ENCODE measurements around the gene MRPL32. TPM values are rescaled to one million over a fixed set of nuclear protein-coding genes. Genes with fewer than 3 reads are reported as not detected.

MRPL32 gene
- total RNA-seq, 5 donors from 2014 or later (not counting 1 experiment from before 2014, with no cell fraction given) = 37.0 to 46.6 (median 40.8) TPM

GRCh38 chr7:42980514-42980913, 48.3 kb downstream of the MRPL32 start:
- H3K4me1 Mint-ChIP-seq = no peaks in the 10 kb centered on the region
- peaks cover 9 to 34% of the 10 kb centered on the region in 2 donors for H3K27me3 Mint-ChIP-seq
- DNase-seq (no peak), ATAC-seq (replicated peaks in 1 of 4) (no peak)
- peaks cover 0 to 8% (median 5%) of the 10 kb centered on the region in 3 donors for H3K9me3 Mint-ChIP-seq
- no peaks in the 10 kb centered on the region for H3K36me3 Mint-ChIP-seq
- ChIA-PET POLR2A (no interaction called here), CTCF (no interaction called here)
- H3K9me3 ChIP-seq = no peaks in the 10 kb centered on the region
- no peaks in the 10 kb centered on the region for H3K36me3 ChIP-seq (ENCODE audit: control insufficient read depth in 2 of 2, extremely low read depth in 1 of 2, insufficient read depth in 1 of 2, low read length in 1 of 2)
- H3K4me1 ChIP-seq (ENCODE audit: control insufficient read depth in 1 of 2, extremely low read depth in 1 of 2, insufficient read depth in 2 of 2, low read length in 2 of 2) = no peaks in the 10 kb centered on the region
- no peak overlapping the region for H3K27ac Mint-ChIP-seq
- no peak overlapping the region for H3K4me3 ChIP-seq (ENCODE audit: control insufficient read depth in 1 of 2, extremely low read depth in 1 of 2, low read length in 1 of 2)
- H3K4me3 Mint-ChIP-seq = no peak overlapping the region
- whole genome bisulfite sequencing (ENCODE audit: insufficient coverage) = 56% methylated on average over 1 of the region's 3 CpGs
- no peak overlapping the region for H3K27ac ChIP-seq (ENCODE audit: low read length)
- no peaks in the 10 kb centered on the region for H3K27me3 ChIP-seq (replicated peaks in 1 of 2; ENCODE audit: control insufficient read depth in 2 of 2, extremely low read depth in 1 of 2, insufficient read depth in 2 of 2, low read length in 1 of 2)

DNA sequence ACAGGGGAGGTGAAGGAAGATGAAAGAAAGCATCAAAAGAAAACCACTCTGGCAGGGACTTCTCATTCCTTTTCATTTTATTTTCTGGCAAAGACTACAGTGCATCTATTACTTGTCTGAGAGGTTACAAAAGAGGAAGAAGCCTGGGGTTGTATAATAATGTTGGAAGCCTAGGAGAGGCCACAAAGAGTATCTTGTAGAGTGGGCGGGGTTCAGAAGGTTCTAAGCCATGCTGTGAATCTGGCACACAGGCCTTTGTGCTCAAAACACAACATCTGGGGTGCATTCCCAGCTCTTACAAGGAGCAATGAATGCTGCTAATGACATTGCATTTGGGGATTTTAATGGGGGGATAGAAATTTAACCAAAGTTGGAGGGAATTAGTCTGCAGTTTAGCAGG, 49.4 kb downstream of the MRPL32 start:
- Mint-ChIP-seq H3K9me3 (peaks cover 0 to 8% (median 5%) of the 10 kb centered on the region in 3 donors), H3K4me3 (no peak overlapping the region), H3K27me3 (peaks cover 14 to 28% of the 10 kb centered on the region in 2 donors), H3K4me1 (no peaks in the 10 kb centered on the region), H3K27ac (no peak overlapping the region), H3K36me3 (no peaks in the 10 kb centered on the region)
- WGBS (ENCODE audit: insufficient coverage) = 78% methylated on average over 1 of the region's 1 CpG
- no peaks in the 10 kb centered on the region for H3K4me1 ChIP-seq (ENCODE audit: control insufficient read depth in 1 of 2, extremely low read depth in 1 of 2, insufficient read depth in 2 of 2, low read length in 2 of 2)
- CTCF ChIA-PET = no interaction called here
- H3K27ac ChIP-seq (ENCODE audit: low read length) = no peak overlapping the region
- H3K27me3 ChIP-seq (replicated peaks in 1 of 2; ENCODE audit: control insufficient read depth in 2 of 2, extremely low read depth in 1 of 2, insufficient read depth in 2 of 2, low read length in 1 of 2) = peaks cover 0 to 2% of the 10 kb centered on the region in 2 experiments
- ATAC-seq (replicated peaks in 1 of 4) = no peak
- no peaks in the 10 kb centered on the region for H3K9me3 ChIP-seq
- DNase-seq = no peak
- POLR2A ChIA-PET = no interaction called here
- no peak overlapping the region for H3K4me3 ChIP-seq (ENCODE audit: control insufficient read depth in 1 of 2, extremely low read depth in 1 of 2, low read length in 1 of 2)
- H3K36me3 ChIP-seq (ENCODE audit: control insufficient read depth in 2 of 2, extremely low read depth in 1 of 2, insufficient read depth in 1 of 2, low read length in 1 of 2) = no peaks in the 10 kb centered on the region

DNA sequence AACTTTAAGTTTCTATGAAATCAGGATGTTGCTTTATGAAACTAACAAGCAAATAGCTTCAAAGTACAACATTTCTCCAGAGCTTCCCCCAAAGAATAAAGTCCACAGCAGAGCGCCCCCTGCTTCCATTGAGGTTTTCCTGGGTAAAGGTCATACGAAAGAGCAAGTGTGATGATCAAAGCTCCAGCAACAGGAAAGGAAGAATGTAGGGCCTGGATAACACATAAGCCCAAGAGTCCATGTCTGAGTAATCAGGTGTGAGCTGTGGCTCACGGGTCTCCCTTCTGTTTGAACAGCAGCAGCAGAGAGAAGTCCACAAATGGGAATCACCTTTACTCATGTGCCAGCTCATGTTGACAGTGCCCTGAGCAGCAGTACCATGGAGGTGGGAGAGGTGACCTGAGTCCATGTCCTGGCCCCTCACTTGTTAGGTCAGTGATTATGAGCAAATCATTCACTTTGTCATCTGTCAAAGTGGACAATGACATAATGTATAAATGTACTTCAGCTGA, 50.5 kb downstream of the MRPL32 start:
- no peak overlapping the region for H3K27ac Mint-ChIP-seq
- H3K4me1 Mint-ChIP-seq = no peaks in the 10 kb centered on the region
- Histone ChIP-seq H3K4me1 (ENCODE audit: control insufficient read depth in 1 of 2, extremely low read depth in 1 of 2, insufficient read depth in 2 of 2, low read length in 2 of 2) (no peaks in the 10 kb centered on the region), H3K27me3 (replicated peaks in 1 of 2; ENCODE audit: control insufficient read depth in 2 of 2, extremely low read depth in 1 of 2, insufficient read depth in 2 of 2, low read length in 1 of 2) (peaks cover 0 to 2% of the 10 kb centered on the region in 2 experiments), H3K9me3 (no peaks in the 10 kb centered on the region), H3K4me3 (ENCODE audit: control insufficient read depth in 1 of 2, extremely low read depth in 1 of 2, low read length in 1 of 2) (no peak overlapping the region), H3K36me3 (ENCODE audit: control insufficient read depth in 2 of 2, extremely low read depth in 1 of 2, insufficient read depth in 1 of 2, low read length in 1 of 2) (no peaks in the 10 kb centered on the region), H3K27ac (ENCODE audit: low read length) (no peak overlapping the region)
- H3K9me3 Mint-ChIP-seq = peaks cover 0 to 8% (median 5%) of the 10 kb centered on the region in 3 donors
- DNase-seq (no peak), ATAC-seq (replicated peaks in 1 of 4) (no peak)
- CTCF ChIA-PET = no interaction called here
- H3K4me3 Mint-ChIP-seq = no peak overlapping the region
- peaks cover 17 to 26% of the 10 kb centered on the region in 2 donors for H3K27me3 Mint-ChIP-seq
- POLR2A ChIA-PET = no interaction called here
- WGBS (ENCODE audit: insufficient coverage) = 85% methylated on average over 2 of the region's 3 CpGs
- H3K36me3 Mint-ChIP-seq = no peaks in the 10 kb centered on the region

DNA sequence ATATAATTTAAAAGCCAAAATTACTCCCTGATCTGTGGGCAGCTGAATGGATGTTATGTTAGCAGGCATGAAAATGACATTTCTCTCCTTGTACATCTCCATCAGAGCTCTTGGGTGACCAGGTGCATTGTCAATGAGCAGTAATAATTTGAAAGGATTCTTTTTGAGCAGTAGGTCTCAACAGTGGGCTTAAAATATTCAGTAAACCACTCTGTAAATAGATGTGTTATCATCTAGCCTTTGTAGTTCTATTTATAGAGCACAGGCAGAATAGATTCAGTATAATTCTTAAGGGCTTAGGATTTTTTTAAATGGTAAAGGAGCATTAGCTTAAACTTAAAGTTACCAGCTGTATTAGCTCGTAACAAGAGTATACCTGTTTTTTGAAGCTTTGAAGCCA, 52.0 kb downstream of the MRPL32 start:
- H3K36me3 ChIP-seq (ENCODE audit: control insufficient read depth in 2 of 2, extremely low read depth in 1 of 2, insufficient read depth in 1 of 2, low read length in 1 of 2) = no peaks in the 10 kb centered on the region
- ChIA-PET POLR2A (no interaction called here), CTCF (no interaction called here)
- no peak overlapping the region for H3K27ac Mint-ChIP-seq
- no peak for ATAC-seq (replicated peaks in 1 of 4)
- peaks cover 16 to 23% of the 10 kb centered on the region in 2 donors for H3K27me3 Mint-ChIP-seq
- H3K27ac ChIP-seq (ENCODE audit: low read length) = no peak overlapping the region
- no peak for DNase-seq
- no peak overlapping the region for H3K4me3 Mint-ChIP-seq
- H3K27me3 ChIP-seq (replicated peaks in 1 of 2; ENCODE audit: control insufficient read depth in 2 of 2, extremely low read depth in 1 of 2, insufficient read depth in 2 of 2, low read length in 1 of 2) = peaks cover 0 to 2% of the 10 kb centered on the region in 2 experiments
- no CpG with 5 or more reads among the region's 1 CpG for WGBS (ENCODE audit: insufficient coverage)
- no peaks in the 10 kb centered on the region for H3K9me3 ChIP-seq
- no peaks in the 10 kb centered on the region for H3K4me1 Mint-ChIP-seq
- no peaks in the 10 kb centered on the region for H3K4me1 ChIP-seq (ENCODE audit: control insufficient read depth in 1 of 2, extremely low read depth in 1 of 2, insufficient read depth in 2 of 2, low read length in 2 of 2)
- peaks cover 0 to 8% (median 5%) of the 10 kb centered on the region in 3 donors for H3K9me3 Mint-ChIP-seq
- no peak overlapping the region for H3K4me3 ChIP-seq (ENCODE audit: control insufficient read depth in 1 of 2, extremely low read depth in 1 of 2, low read length in 1 of 2)
- no peaks in the 10 kb centered on the region for H3K36me3 Mint-ChIP-seq

DNA sequence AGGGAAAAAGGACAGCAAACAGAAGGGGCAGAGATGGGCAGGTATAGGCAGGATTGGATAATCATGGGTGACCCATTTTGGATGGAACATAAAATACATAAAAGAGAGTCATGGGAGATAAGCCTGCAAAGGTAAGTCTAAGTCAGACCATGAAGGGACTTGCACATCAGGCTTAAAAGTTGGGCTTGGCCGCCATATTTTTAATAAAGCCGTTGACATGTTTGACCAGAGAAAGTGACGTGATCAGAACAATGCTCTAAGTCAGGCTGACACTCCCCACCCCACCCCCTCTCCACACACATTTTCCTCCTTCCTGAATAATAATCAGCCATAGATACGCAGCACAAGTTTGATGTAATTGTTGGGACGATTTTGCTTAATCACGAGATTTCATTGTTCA, 54.0 kb downstream of the MRPL32 start:
- H3K4me1 ChIP-seq (ENCODE audit: control insufficient read depth in 1 of 2, extremely low read depth in 1 of 2, insufficient read depth in 2 of 2, low read length in 2 of 2) = no peaks in the 10 kb centered on the region
- ChIA-PET POLR2A (no interaction called here), CTCF (no interaction called here)
- Mint-ChIP-seq H3K9me3 (peaks cover 0 to 8% (median 5%) of the 10 kb centered on the region in 3 donors), H3K4me1 (no peaks in the 10 kb centered on the region), H3K27ac (no peak overlapping the region), H3K36me3 (no peaks in the 10 kb centered on the region), H3K4me3 (no peak overlapping the region), H3K27me3 (peaks cover 14 to 23% of the 10 kb centered on the region in 2 donors)
- no peak overlapping the region for H3K4me3 ChIP-seq (ENCODE audit: control insufficient read depth in 1 of 2, extremely low read depth in 1 of 2, low read length in 1 of 2)
- ATAC-seq (replicated peaks in 1 of 4) (no peak), DNase-seq (no peak)
- H3K9me3 ChIP-seq = no peaks in the 10 kb centered on the region
- WGBS (ENCODE audit: insufficient coverage) = 67% methylated on average over 1 of the region's 6 CpGs
- H3K27ac ChIP-seq (ENCODE audit: low read length) = no peak overlapping the region
- no peaks in the 10 kb centered on the region for H3K36me3 ChIP-seq (ENCODE audit: control insufficient read depth in 2 of 2, extremely low read depth in 1 of 2, insufficient read depth in 1 of 2, low read length in 1 of 2)
- peaks cover 0 to 5% of the 10 kb centered on the region in 2 experiments for H3K27me3 ChIP-seq (replicated peaks in 1 of 2; ENCODE audit: control insufficient read depth in 2 of 2, extremely low read depth in 1 of 2, insufficient read depth in 2 of 2, low read length in 1 of 2)

DNA sequence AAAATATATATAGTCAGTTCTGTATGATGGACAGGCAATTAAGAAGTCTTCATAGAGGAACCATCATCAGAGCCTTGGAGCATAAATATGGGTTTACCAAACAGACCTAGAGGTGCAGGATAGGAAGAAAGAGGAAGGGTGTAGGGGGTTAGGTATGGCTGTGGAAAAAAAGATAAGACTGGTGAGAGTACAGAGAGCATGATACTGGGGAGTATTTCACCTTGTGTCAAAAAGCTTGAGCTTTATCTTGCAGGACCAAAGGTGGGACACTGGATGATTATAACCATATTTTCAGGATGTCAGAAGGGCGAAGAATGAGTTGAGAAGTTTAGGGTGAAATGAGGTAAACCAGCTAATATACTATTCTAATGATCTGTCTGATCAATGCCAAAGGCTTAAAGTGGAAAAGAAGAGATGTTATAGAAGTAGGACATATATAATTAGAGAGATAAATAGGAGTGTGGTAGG, 54.6 kb downstream of the MRPL32 start:
- Histone ChIP-seq H3K27me3 (replicated peaks in 1 of 2; ENCODE audit: control insufficient read depth in 2 of 2, extremely low read depth in 1 of 2, insufficient read depth in 2 of 2, low read length in 1 of 2) (peaks cover 0 to 5% of the 10 kb centered on the region in 2 experiments), H3K27ac (ENCODE audit: low read length) (no peak overlapping the region), H3K4me3 (ENCODE audit: control insufficient read depth in 1 of 2, extremely low read depth in 1 of 2, low read length in 1 of 2) (no peak overlapping the region), H3K9me3 (no peaks in the 10 kb centered on the region), H3K36me3 (ENCODE audit: control insufficient read depth in 2 of 2, extremely low read depth in 1 of 2, insufficient read depth in 1 of 2, low read length in 1 of 2) (no peaks in the 10 kb centered on the region), H3K4me1 (ENCODE audit: control insufficient read depth in 1 of 2, extremely low read depth in 1 of 2, insufficient read depth in 2 of 2, low read length in 2 of 2) (no peaks in the 10 kb centered on the region)
- H3K9me3 Mint-ChIP-seq = peaks cover 0 to 8% (median 5%) of the 10 kb centered on the region in 3 donors
- no peaks in the 10 kb centered on the region for H3K36me3 Mint-ChIP-seq
- ChIA-PET CTCF (no interaction called here), POLR2A (no interaction called here)
- peaks cover 14 to 27% of the 10 kb centered on the region in 2 donors for H3K27me3 Mint-ChIP-seq
- ATAC-seq (replicated peaks in 1 of 4) (no peak), DNase-seq (no peak)
- H3K27ac Mint-ChIP-seq = no peak overlapping the region
- H3K4me1 Mint-ChIP-seq = no peaks in the 10 kb centered on the region
- H3K4me3 Mint-ChIP-seq = no peak overlapping the region
- WGBS (ENCODE audit: insufficient coverage) = no CpG with 5 or more reads among the region's 1 CpG
